ENCODE results near the gene RNF213. TPM values are rescaled to one million over a fixed set of nuclear protein-coding genes. Genes with fewer than 3 reads are reported as not detected.

Gene RNF213
- total and polyA plus RNA-seq, 4 donors = 18.2 to 104 (median 33.5) TPM

DNA sequence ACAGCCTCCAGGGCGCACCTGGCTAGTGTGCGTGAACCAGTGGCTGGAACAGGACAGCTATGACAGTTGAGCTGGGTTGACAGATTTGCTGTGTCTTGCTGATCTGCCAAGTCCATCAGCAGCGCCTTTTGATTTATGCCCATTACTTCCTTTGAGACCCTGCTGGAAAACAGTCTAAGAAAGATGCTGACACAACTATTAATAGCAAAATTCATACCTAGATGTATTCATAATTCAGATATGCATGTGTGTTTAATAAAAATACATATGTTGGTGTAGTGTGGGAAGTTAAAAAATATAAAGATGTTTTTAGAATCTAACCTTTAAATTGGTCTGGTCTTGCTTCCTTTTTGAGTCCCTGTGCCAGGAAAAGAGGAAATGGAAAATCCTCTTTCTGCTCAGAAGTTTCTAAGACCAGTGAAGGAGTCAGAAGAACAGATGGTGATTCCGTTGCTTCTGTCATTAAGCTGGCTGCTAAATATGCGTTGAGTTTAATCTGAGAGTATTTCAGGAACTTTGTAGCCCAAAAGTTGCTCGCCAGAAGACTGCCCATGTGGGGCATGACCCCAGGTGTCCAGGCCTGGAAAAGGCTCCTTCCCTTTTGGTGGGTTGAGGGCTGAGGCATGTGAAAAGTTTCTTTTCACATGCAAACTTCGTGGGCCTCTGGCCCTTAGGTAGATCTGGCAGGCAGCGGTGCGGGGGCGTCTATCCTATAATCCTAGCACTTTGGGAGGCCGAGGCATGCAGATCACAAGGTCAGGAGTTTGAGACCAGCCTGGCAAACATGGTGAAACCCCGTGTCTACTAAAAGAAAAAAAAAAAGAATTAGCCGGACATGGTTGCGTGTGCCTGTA, 114.3 kb downstream of the RNF213 start:
- H3K4me1 ChIP-seq (ENCODE audit: control insufficient read depth in 4 of 4, insufficient read depth in 4 of 4, low read length in 3 of 4) = no peaks in the 10 kb centered on the region
- no peak overlapping the region for H3K4me3 ChIP-seq (ENCODE audit: low read depth in 1 of 3, low read length in 3 of 3)
- TF ChIP-seq, protein P1, sequence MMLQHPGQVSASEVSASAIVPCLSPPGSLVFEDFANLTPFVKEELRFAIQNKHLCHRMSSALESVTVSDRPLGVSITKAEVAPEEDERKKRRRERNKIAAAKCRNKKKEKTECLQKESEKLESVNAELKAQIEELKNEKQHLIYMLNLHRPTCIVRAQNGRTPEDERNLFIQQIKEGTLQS (IDR thresholded peaks at IDR 0.05) = no peak
- TF ChIP-seq, protein P2, sequence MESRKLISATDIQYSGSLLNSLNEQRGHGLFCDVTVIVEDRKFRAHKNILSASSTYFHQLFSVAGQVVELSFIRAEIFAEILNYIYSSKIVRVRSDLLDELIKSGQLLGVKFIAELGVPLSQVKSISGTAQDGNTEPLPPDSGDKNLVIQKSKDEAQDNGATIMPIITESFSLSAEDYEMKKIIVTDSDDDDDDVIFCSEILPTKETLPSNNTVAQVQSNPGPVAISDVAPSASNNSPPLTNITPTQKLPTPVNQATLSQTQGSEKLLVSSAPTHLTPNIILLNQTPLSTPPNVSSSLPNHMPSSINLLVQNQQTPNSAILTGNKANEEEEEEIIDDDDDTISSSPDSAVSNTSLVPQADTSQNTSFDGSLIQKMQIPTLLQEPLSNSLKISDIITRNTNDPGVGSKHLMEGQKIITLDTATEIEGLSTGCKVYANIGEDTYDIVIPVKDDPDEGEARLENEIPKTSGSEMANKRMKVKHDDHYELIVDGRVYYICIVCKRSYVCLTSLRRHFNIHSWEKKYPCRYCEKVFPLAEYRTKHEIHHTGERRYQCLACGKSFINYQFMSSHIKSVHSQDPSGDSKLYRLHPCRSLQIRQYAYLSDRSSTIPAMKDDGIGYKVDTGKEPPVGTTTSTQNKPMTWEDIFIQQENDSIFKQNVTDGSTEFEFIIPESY (IDR thresholded peaks at IDR 0.05) = no peak
- TF ChIP-seq, protein P3, sequence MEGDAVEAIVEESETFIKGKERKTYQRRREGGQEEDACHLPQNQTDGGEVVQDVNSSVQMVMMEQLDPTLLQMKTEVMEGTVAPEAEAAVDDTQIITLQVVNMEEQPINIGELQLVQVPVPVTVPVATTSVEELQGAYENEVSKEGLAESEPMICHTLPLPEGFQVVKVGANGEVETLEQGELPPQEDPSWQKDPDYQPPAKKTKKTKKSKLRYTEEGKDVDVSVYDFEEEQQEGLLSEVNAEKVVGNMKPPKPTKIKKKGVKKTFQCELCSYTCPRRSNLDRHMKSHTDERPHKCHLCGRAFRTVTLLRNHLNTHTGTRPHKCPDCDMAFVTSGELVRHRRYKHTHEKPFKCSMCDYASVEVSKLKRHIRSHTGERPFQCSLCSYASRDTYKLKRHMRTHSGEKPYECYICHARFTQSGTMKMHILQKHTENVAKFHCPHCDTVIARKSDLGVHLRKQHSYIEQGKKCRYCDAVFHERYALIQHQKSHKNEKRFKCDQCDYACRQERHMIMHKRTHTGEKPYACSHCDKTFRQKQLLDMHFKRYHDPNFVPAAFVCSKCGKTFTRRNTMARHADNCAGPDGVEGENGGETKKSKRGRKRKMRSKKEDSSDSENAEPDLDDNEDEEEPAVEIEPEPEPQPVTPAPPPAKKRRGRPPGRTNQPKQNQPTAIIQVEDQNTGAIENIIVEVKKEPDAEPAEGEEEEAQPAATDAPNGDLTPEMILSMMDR (IDR thresholded peaks at IDR 0.05; ENCODE audit: low read depth, low read length, missing input control) = no peak
- TF ChIP-seq FOXA2 (IDR thresholded peaks at IDR 0.05) (no peak), YY1 (IDR thresholded peaks at IDR 0.05) (no peak), HNF4G (IDR thresholded peaks at IDR 0.05) (no peak), HNF4A (conservative IDR thresholded peaks at IDR 0.05) (no peak), FOXA1 (IDR thresholded peaks at IDR 0.05) (no peak), RAD21 (IDR thresholded peaks at IDR 0.05) (no peak), JUND (IDR thresholded peaks at IDR 0.05) (no peak), EGR1 (IDR thresholded peaks at IDR 0.05; ENCODE audit: low read depth in 2 of 2) (no peak)
- TF ChIP-seq, protein P4, sequence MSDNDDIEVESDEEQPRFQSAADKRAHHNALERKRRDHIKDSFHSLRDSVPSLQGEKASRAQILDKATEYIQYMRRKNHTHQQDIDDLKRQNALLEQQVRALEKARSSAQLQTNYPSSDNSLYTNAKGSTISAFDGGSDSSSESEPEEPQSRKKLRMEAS (IDR thresholded peaks at IDR 0.05) = no peak
- TF ChIP-seq, protein P5, sequence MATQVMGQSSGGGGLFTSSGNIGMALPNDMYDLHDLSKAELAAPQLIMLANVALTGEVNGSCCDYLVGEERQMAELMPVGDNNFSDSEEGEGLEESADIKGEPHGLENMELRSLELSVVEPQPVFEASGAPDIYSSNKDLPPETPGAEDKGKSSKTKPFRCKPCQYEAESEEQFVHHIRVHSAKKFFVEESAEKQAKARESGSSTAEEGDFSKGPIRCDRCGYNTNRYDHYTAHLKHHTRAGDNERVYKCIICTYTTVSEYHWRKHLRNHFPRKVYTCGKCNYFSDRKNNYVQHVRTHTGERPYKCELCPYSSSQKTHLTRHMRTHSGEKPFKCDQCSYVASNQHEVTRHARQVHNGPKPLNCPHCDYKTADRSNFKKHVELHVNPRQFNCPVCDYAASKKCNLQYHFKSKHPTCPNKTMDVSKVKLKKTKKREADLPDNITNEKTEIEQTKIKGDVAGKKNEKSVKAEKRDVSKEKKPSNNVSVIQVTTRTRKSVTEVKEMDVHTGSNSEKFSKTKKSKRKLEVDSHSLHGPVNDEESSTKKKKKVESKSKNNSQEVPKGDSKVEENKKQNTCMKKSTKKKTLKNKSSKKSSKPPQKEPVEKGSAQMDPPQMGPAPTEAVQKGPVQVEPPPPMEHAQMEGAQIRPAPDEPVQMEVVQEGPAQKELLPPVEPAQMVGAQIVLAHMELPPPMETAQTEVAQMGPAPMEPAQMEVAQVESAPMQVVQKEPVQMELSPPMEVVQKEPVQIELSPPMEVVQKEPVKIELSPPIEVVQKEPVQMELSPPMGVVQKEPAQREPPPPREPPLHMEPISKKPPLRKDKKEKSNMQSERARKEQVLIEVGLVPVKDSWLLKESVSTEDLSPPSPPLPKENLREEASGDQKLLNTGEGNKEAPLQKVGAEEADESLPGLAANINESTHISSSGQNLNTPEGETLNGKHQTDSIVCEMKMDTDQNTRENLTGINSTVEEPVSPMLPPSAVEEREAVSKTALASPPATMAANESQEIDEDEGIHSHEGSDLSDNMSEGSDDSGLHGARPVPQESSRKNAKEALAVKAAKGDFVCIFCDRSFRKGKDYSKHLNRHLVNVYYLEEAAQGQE (IDR thresholded peaks at IDR 0.05) = no peak
- WGBS = 86% methylated on average over 14 of the region's 14 CpGs
- DNase-seq (ENCODE audit: low spot score) = no peak
- no peaks in the 10 kb centered on the region for H3K9me3 ChIP-seq (ENCODE audit: control insufficient read depth in 4 of 4, low read length in 3 of 4)
- H3K27ac ChIP-seq (ENCODE audit: low read depth in 1 of 2, low read length in 2 of 2) = no peak overlapping the region
- H3K36me3 ChIP-seq (ENCODE audit: control insufficient read depth in 4 of 4, insufficient read depth in 3 of 4, low read depth in 1 of 4, low read length in 3 of 4) = peaks cover 31 to 97% (median 78%) of the 10 kb centered on the region in 4 donors
- H3K27me3 ChIP-seq (ENCODE audit: control insufficient read depth in 4 of 4, insufficient read depth in 4 of 4, low read length in 3 of 4) = no peaks in the 10 kb centered on the region
- no peak overlapping the region for H3K9ac ChIP-seq (ENCODE audit: low read depth in 1 of 2, low read length in 2 of 2)

DNA sequence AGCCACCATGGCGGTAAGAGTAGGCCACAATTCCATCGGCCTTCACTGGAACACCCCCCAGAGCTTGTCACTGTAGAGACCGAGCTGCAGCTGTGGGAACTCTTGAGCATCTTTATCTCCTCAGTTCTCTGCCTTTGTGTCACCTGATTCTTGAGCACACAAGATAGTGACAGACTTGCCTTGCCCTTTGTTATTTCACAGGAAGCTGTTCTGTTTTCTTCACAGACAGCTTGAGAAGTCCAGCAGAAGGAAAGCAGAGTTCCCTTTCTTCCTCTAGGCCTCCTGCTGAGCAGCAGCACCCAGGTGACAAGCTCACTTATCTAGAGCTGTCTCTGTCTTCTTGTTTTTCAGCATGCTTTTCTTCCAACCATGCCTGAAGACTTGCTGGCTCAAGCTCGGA, 115.9 kb downstream of the RNF213 start:
- H3K9ac ChIP-seq (ENCODE audit: low read depth in 1 of 2, low read length in 2 of 2) = no peak overlapping the region
- H3K36me3 ChIP-seq (ENCODE audit: control insufficient read depth in 4 of 4, insufficient read depth in 3 of 4, low read depth in 1 of 4, low read length in 3 of 4) = peaks cover 33 to 98% (median 82%) of the 10 kb centered on the region in 4 donors
- H3K9me3 ChIP-seq (ENCODE audit: control insufficient read depth in 4 of 4, low read length in 3 of 4) = no peaks in the 10 kb centered on the region
- H3K4me3 ChIP-seq (ENCODE audit: low read depth in 1 of 3, low read length in 3 of 3) = no peak overlapping the region
- no peak overlapping the region for H3K27ac ChIP-seq (ENCODE audit: low read depth in 1 of 2, low read length in 2 of 2)
- TF ChIP-seq YY1 (IDR thresholded peaks at IDR 0.05) = no peak
- TF ChIP-seq, protein P2 (IDR thresholded peaks at IDR 0.05) = no peak
- no peak for TF ChIP-seq HNF4A (conservative IDR thresholded peaks at IDR 0.05)
- no peak for TF ChIP-seq RAD21 (IDR thresholded peaks at IDR 0.05)
- no peak for TF ChIP-seq SP1 (IDR thresholded peaks at IDR 0.05)
- DNase-seq (ENCODE audit: low spot score) = no peak
- WGBS = 91% methylated on average over 4 of the region's 4 CpGs
- H3K27me3 ChIP-seq (ENCODE audit: control insufficient read depth in 4 of 4, insufficient read depth in 4 of 4, low read length in 3 of 4) = no peaks in the 10 kb centered on the region
- no peaks in the 10 kb centered on the region for H3K4me1 ChIP-seq (ENCODE audit: control insufficient read depth in 4 of 4, insufficient read depth in 4 of 4, low read length in 3 of 4)

Measured in liver (tissue), 9 donors.